Stimulated activated CD4-positive, alpha-beta T cell treated with anti-CD3 and anti-CD28 coated beads, TNF-alpha, amount 100 ng/mL, for 4 hours (primary cell): ENCODE measurements around the gene KCNB1.

ENCODE experiments used
- DNase-seq, 3 experiments: peaks; one replicate each; pipeline ENCODE4 v3.0.0-alpha.2; 2020; ENCODE audit warnings: low read depth in 3 of 3

The KCNB1 gene

DNA sequence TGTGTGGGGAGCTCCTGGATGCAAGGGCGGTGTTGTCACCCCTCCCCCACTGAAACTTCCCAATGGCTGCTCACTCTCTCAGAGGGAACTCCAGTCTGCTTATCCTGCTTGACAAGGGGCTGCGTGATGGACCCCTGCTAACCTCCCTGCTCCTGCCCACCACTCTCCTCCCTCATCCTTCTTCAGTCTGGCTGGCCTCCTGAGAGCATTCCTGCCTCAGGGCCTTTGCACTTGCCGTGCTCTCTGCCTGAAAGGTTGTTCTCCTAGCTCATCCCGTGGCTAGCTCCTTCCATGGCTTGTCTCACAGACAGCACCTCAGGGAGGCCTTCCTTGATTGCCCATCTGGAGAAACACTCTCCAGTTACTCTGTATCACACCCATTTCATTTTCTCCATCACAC lies 130.7 kb downstream of the KCNB1 start:
- DNase-seq: no peak

DNA sequence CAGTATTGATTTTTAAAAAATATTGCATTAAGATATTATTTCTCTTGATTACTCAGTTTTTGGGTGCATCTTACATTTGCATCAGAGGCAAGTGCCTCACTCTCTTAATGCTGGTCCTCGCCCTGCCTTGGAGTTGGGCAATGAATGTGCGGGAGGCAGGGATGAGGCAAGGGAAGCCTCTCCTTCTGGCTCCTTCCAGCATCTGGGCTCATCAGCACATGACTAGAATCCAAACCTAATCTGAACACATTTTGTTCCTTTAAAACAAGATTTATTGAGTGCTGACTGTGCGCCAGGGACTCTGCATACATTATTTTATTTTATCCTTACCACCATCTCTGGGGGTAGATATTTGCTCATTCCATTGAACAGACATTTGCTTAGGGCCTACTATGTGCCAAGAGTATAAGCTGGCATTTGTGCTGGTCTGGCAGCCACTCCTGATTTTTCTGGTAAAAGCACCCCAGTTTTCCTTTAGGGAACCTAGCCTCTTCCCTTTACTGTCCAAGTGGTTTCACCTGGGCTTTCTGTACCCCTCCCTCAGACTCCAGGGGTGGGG lies 132.7 kb downstream of the KCNB1 start:
- no peak for DNase-seq

DNA sequence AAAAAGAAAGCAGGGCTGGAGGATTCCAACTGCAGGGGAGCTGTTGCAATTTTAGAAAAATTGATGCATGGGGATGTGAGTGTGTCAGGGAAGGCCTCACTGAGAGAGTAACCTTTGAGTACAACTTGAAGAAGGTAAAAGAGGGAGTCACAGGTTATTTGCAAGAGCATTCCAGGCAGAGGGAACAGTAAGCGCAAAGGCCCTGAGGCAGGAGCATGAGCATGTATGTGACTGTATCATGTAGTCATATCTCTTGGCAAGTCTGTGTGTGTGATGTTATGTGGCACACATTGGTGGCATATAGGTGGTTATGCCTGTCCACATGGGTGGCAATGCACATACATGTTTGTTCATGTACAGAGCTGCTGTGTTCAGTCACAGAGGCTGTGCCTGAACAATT lies 133.4 kb downstream of the KCNB1 start:
- DNase-seq: no peak

DNA sequence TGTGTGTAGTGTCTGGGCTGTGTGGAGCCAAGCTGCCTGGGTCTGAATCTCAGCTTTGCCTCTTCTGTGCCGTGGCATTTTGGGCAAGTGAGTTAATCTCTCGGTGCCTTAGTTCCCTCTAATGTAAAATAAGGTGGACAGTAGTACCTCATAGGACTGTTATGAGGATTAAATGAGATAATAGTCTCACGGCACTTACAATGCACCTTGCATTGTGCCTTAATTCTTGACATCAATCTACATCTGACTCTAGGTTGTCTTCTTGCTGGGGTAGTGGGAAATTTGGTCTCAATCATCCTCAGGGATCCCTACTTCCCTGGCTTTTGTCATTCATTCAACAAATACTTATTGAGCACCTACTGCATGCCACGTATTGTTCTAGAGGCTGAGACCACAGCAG lies 133.9 kb downstream of the KCNB1 start:
- no peak for DNase-seq

DNA sequence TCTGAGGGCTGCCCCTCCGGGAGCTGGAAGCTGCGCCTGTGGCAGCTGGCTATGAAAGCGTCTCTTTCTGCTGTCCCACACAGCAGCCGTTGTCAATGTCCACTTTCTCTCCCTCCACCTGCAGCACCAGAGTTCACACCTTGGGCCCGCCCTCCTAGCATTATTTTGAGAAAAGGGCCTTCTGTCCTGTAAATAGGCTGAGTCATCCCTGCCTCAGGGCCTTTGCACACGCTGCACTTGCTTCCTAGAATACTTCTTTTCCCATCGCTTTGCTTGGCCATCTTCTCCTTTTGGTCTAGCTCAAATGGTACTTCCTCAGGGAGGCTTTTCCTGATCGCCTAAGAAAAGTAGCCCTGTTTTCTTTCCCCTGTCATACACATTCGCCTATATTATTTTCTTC lies 135.3 kb downstream of the KCNB1 start:
- no peak for DNase-seq

DNA sequence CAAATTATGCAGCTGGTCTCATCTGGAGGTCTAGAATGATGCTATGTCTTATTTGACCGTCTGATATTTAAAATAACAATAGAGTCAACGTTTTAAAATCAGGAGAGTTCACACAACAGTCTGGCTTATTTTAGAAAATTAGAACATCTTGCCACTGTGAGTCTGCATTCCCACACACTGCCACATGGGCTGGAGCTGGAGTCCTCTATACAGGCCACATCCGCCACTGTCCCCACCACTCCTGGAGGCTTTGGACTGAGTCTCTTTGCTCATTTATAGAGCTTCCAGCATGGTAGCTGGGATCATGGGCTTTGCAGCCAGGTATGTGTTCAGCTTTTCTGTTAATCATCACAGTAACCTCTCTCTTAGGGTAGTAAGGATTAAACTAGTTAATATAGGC lies 135.8 kb downstream of the KCNB1 start:
- no peak for DNase-seq

DNA sequence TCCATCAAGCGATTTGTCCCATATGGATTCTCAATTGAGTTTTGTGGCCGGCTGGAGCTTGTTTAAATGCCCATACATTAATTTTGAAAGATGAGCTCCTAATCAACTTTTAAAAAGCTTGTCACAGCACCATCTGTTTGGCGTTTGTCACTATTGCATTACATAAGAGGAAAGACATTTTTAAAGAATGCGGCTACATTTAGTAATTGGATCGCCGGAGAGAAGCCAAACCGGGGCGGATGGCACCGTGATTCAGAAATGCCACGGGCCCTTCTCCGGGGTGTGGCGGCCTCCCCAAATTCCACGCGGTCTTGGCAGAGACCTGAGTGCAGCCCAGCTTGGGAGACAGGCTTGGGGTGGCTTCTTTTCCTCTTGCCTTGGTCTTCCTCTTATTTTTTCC lies 136.9 kb downstream of the KCNB1 start:
- DNase-seq: no peak

DNA sequence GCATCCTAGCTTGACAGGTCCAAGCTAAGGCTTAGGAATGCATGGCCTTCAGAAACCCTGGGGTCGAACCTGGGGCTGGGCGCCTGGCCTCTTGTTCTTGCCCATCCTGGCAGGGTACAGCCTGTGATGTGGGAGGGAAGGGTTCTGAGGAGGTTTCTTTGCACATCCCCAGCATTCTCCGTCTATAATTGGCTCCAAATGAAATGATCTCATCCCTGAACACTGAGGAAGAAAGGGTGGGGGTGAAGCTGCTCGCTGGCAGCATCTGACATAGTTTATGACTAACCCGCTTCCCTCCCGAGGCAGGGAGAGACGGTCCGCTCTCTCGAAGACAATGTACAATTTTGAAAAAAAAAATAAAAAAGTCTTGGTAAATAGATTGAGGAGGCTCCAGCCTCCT lies 137.5 kb downstream of the KCNB1 start:
- no peak for DNase-seq

DNA sequence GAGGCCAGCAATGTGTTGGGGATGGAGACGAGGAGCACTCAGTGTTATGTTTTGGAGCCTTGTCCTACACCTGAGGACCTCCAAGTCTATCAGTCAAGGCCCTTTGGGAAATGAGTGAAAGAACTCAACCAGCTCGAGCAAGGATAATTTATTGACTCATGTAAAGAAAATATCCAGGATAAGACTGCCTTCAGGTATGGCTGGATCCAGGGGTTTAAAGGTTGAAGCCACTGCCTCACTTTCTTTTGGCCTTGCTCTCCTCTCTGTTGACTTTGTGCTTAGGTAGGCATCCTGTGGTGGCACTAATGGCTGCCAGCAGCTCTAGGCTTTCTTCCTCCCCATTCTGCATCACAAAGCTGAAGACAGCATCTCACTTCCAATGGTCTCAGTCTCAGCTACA lies 138.3 kb downstream of the KCNB1 start:
- DNase-seq: no peak

DNA sequence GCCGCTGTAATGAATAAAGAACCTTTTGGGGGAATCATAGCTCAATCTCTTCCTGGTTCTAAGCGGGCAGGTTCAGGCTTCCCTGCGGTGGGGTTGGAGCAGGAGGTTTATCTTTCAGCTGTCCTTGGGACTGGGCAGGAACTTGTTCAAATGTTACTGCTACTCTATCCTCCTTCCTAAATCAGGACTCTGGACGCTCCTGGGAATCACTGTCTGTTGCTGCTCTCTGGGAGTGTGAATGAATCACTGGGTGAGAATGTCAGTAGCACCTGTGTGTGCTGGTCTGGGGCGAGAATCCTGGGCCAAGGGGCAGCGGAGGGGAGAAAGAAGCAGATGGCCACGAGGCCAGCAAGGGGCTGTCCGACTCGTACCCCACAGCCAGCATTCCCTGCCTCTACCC lies 139.2 kb downstream of the KCNB1 start:
- no peak for DNase-seq

DNA sequence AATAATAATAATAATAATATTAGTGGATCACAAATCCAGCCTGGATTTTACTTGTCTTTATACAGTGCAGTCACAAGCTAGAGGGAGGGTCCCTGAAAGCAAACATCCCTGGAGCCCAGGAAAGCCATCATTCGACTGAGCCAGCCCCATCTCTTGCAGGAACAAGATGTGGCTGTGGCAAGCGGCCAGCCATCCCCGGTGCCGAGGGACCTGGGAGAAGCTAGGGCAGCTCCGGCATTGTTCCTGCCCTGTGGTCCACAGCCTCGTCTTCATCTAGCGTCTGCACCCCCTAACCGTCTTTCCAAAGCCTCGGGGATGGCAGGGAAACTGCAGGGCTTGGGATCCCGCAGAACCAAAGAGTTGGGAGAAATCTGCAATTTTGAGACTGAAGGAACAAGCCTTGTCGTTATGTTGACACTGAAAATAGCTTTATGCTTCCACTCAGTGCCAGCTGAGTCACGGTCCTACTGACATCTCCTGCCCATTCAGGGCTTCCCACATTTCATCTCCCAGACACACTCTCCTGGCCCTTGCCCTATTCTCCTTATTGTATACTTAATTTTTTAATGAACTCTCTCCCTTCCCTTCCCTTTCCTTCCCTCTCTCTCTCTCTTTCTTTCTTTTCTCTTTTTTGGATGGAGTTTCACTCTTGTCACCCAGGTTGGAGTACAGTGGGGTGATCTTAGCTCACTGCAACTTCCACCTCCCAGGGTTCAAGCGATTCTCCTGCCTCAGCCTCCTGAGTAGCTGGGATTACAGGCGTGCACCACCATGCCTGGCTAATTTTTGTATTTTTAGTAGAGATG lies 142.1 kb downstream of the KCNB1 start:
- no peak for DNase-seq

DNA sequence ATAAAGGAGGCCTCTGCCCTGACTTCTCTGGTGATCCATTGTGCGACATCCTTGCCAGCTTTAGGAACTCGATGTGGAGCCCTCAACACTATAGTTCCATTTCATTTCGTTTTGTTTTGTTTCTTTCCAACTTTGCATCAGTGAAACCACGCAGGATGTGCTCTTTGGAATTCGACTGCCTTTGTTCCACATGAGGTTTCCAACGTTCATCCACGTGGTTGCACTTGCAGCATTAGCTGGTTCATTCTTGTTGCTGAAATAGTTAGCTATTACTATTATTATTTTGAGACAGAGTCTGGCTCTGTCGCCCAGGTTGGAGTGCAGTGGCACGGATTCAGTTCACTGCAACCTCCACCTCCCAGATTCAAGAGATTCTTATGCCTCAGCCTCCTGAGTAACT lies 143.3 kb downstream of the KCNB1 start:
- DNase-seq: no peak

DNA sequence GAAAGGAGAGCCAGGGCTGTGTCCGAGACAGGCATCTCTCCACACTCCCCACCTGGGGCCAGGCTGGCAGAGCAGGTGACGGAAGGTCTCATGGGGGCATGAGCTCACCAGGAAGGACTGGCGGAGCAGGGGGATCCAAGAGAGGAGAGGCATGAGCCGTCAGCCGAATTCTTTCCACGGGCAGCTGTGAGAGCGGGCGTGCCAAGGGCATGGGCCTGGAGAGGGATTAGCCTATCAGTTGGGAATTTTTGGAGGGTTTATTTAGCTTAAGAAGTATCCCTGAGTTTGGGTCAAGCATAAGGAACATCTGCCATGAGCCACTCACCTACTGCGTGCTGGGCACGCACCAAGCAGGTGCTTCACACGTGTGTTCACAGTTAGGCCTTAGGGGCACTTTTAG lies 144.4 kb downstream of the KCNB1 start:
- no peak for DNase-seq

DNA sequence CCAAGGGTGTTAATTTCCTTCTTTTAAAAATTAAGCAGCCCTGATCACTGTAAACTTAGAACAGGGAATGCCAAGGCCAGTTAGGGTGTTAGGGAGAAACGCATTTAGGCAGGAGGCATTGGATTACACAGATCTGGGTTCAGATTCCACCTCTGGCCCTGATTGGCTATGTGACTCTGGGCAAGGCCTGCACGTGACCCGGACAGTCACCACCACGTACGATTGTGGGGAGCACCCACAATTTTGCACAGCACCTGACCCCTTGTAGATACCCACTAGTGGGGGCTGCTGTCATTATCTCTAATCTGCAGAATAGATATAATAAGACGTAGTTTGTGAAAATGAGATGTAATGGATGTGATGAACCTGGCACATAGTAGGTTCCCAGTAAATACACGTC lies 145.1 kb downstream of the KCNB1 start:
- DNase-seq: no peak

DNA sequence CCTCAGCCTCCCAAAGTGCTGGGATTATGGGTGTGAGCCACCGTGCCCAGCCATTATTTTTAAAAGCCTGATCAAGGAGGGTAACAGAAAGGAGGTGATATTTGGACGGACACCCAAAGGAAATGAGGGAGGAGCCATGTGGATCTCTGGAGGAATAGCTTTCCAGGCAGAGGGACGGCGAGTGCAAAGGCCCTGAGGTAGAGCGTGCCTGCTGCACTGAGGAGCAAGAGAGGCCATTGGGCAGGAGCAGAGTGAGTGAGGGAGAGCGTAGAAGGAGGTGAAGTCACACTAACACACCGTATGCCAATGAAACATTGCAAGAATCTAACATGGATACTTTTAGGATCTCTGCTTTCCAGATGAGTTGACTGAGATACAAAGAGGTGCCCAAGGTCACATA lies 145.7 kb downstream of the KCNB1 start:
- DNase-seq: no peak

DNA sequence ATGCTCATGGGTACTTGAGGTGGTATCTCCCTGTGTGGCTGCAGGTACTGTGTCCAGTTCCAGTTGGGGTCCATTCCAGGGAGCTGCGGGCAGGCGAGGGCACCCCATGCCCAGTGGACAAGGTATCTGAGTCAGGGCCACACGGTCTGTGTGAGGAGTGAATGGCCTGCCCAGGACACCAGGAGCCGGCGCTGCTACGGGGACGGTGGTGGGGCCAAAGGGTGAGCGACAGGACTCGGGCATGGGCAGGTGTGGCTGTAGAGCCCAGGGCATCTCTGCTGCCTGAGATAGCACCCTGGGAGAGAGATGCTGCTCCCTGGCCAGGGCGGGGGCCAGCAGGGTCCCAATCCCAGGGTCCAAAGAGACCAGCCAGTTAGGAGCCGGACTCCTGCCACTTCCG lies 147.0 kb downstream of the KCNB1 start:
- DNase-seq: no peak

DNA sequence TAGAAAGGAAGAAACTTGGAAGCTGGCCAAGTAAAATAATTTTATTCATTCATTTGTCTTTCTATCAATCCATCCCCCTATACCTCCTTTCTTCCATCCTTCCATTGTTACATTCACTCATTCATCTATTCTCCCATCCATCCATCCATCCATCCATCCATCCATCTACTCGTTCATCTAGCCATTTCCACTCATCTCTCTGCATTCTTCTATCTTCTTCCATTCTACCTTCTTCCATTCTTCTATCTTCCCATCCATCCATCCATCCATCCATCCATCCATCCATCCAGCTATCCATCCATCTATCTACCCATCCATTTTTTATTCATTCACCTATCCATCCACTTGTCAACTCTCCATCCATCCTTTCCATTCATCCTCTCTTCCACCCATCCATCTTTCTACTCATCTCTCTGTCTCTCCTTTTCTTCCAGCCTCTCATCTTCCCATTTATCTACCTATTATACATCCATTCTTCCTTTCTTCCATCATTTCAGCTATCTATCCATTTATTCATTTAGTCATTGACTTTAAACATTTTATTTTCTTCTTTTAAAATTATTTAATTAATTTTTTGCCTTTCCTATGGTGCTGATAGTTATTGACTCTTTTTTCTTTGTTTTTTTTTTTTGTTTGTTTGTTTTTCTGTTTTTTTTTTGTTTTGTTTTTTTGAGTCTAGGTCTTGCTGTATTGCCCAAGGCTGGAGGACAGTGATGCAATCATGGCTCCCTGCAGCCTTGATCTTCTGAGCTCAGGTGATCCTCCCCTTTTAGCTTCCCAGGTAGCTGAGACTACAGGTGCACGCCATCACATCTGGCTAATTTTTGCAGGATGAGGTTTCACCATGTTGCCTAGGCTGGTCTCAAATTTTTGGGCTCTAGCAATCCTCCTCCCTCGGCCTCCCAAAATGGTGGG lies 151.5 kb downstream of the KCNB1 start:
- DNase-seq: no peak

DNA sequence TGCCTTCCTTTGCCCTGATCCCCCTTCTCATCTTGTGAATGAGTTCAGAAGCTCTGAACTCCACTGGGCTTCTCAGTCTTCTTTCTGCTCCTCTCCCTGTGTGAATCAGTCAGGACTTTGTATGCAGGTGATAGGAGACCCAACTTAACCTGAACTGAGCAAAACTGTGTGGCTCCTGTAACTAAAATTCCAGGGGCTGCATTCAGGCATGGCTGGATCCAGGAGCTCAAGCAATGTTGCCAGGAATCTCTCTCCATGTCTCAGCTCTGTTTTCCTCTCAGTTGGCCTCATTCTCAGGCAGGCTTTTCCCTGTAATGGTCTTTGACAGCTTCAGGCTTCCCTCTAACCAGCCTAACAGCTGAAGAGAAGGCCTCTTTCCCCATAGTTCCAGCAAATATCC lies 153.7 kb downstream of the KCNB1 start:
- no peak for DNase-seq

DNA sequence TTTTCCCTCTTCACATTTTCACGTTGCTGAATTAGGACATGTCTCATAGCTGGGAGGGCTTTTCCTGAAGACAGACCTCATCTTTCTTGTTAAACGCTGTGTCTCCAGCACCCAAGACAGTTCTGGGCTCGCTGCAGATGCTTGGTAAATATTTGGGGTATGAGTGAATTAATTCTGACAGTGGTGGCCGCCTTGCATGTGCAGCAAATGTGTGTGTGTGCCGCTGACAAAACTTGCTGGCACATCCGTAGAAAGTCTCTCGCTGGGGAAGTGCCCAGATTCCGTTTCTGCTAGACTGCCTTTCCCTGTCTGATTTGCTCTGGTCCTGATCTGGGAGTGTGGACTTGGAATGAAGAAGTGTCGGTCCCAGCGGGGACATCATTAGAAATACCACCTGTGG lies 156.4 kb downstream of the KCNB1 start:
- no peak for DNase-seq

DNA sequence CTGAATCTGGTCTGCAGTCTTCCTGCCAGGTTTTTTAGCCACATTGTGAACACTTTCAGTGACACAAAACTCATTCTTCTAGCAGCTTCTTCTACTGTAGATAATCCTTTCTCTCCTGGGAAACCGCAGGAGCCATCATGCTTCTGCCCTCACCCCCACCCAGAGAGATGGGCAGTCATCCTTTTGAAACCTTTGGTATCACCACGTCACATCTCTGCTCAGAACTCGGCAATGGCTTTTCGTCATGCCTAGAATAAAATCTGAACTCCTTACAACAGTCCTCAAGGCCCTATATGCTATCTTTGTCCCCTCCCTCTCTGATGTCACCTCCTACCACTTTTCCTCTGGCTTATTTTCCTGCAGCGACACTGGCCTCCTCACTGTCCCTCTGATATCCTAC lies 158.2 kb downstream of the KCNB1 start:
- DNase-seq: no peak

DNA sequence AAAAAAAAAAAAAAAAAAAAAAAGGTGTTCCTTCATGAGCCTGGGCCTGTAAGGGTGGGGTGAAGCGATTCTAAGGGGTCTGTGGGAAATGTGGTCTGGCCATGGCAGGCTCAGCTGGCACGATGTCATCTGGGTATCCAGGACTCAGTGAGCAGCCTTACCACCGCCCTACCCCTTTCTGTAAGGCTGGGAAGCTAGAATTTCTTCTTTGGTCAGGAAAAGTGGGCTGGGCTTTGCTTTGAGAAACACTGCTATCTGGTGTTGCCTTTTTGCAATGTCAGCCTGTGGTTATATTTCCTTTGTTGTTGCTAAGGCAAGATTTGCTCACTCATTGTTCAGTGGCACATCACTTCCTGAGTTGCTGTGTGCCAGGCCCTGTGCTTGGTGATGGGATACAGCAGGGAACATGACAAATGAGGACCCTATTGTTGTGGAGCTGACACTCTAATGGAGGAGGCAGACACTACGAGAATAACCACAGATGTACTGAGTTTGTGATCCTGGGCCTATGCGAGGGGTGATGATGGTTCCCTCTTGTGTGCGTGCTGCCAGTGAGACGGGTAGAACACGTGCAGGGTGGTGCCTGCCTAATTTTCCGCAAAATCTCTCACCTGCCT lies 158.7 kb downstream of the KCNB1 start:
- DNase-seq: no peak

DNA sequence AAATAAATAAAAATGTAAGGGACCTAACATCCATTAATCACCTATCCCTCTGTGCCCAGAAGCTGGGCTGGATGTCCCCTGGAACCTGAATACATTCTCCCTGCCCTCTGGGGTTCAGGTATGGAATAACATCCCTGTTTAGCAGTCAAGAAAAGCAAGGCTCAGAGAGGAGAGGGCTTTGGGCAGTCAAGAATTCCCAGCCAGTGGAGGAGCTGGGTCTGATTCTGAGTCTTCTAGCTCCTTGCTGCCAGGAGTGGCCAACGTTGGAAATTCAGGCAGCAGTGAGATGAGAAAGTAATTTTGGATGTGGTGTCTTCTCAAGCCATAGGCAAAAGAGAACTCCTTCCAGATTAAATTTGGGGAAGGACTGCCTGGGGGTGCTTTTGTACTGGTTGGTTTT lies 162.0 kb downstream of the KCNB1 start:
- no peak for DNase-seq
